CD4-positive, alpha-beta T cell treated with Interleukin-6 at 100 ng/mL for 8 hours (primary cell): ENCODE results near the gene PRKG1.

Source experiments
- DNase-seq: peaks from one replicate; pipeline ENCODE4 v3.0.0-alpha.2; 2020; ENCODE audit warnings: mixed read lengths, low spot score

Gene PRKG1

DNA sequence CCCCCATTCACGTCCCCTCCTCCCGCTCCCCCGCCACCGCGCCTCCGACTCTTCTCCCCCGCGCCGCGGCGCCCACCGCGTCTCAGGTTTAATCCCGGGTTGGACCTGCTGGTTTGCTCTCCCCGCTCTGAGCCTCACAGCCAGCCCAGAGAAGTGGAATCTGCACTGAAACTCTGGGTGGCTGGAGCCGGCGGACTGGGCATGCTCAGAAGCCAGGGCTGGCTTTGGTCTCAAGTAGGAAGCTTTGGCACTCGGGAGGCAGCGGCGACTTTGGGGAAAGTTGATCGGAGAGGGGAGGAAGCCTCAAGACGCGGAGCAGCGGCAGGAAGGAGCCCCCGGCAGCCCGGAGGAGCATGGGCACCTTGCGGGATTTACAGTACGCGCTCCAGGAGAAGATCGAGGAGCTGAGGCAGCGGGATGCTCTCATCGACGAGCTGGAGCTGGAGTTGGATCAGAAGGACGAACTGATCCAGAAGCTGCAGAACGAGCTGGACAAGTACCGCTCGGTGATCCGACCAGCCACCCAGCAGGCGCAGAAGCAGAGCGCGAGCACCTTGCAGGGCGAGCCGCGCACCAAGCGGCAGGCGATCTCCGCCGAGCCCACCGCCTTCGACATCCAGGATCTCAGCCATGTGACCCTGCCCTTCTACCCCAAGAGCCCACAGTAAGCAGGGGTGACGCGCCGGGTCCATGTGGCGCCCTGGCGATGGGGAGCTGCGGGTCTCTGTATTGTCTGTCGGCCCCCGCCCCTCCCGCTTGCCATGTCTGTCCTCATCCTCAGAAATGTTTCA is at the start of gene PRKG1:
PRKG1 (plus strand) TSS at position 250 of the 791 bp plus-strand sequence.
- DNase-seq = no peak

- DNase-seq = no peak
These were observed 45.9 kb upstream of the PRKG1 start for GRCh38 chr10:51028420-51028819.

- no peak for DNase-seq
These were observed 45.1 kb upstream of the PRKG1 start for GRCh38 chr10:51029172-51029641.

DNA sequence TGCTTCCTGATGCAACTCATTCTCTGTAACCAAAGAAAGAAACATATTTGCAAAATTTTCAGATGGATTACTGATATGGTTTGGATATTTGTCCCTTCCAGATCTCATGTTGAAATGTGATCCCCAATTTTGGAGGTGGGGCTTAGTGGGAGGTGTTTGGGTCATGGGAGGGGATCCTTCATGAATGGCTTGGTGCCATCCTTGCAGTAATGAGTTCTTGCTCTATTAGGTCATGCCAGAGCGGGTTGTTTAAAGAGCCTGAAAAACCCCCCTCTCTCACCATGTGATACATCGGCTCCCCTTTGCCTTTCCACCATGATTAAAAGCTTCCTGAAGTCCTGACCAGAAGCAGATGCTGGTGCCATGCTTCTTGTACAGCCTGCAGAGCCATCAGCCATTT is 43.8 kb upstream of the PRKG1 start:
- no peak for DNase-seq

- DNase-seq = no peak
These were observed 42.3 kb upstream of the PRKG1 start for GRCh38 chr10:51031950-51032349.

DNA sequence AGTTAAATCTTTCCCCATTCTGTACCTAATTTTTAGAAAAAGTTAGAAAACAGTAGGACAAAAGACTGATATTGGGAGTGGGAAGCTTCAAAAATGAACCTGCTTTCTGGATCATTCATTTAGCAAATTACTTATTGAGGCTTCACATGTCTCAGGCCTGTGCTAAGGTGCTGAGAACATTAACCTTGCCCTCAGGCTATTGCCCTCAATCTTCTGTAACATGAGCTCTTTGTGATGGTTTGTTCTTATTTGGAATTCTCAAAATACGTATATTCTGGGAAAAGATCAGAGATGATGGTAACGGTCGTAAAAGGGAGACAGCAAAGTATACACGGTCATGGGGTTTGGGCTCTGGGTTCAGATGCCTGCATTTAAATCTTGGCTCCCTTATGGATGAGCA is 39.5 kb upstream of the PRKG1 start:
- DNase-seq = no peak

GRCh38 chr10:51035344-51035743 is 38.9 kb upstream of the PRKG1 start:
- DNase-seq = no peak

DNA sequence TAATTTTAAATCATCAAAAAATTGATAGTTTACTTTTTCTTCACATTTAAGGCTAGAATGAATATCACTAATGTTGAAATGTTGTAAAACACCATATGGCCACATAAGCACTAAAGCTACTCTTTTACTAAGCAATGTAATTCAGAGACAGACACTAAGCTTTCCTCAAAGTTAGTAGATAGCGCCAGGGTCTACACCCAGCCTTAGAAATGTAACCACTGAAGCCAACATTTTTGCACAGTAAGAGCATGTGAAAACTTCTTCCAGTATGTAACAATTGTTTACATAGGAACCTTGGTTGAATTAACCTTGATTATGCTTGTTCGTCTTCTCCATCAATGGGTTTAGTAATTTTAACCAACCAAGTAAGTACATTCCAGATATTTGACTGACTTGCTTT is 28.4 kb upstream of the PRKG1 start:
- DNase-seq = no peak

GRCh38 chr10:51046654-51047053 is 27.6 kb upstream of the PRKG1 start:
- no peak for DNase-seq

GRCh38 chr10:51047857-51048256 is 26.4 kb upstream of the PRKG1 start:
- no peak for DNase-seq

DNA sequence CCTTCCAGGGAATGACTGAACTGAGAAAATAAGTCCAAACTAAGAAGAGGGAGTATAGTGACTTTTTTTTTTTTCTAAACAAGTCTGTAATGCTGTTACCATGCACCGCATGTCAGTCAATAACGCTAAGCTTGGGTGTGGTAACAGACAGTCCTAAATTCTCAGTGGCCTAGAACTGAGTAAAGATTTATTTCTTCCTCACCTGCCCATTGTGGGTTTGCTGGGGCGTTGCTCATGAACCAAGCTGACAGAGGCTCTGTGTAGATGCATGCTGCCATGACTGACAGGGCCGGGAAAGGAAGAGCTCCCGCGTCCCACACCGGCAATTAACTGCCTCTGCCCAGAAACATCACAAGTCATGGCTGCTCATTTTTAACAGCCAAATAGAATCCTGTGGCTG is 25.5 kb upstream of the PRKG1 start:
- no peak for DNase-seq

GRCh38 chr10:51052163-51052562 is 22.1 kb upstream of the PRKG1 start:
- no peak for DNase-seq

- DNase-seq = no peak
These were observed 16.4 kb upstream of the PRKG1 start for GRCh38 chr10:51057925-51058324.

GRCh38 chr10:51063166-51063565 is 11.1 kb upstream of the PRKG1 start:
- no peak for DNase-seq

DNA sequence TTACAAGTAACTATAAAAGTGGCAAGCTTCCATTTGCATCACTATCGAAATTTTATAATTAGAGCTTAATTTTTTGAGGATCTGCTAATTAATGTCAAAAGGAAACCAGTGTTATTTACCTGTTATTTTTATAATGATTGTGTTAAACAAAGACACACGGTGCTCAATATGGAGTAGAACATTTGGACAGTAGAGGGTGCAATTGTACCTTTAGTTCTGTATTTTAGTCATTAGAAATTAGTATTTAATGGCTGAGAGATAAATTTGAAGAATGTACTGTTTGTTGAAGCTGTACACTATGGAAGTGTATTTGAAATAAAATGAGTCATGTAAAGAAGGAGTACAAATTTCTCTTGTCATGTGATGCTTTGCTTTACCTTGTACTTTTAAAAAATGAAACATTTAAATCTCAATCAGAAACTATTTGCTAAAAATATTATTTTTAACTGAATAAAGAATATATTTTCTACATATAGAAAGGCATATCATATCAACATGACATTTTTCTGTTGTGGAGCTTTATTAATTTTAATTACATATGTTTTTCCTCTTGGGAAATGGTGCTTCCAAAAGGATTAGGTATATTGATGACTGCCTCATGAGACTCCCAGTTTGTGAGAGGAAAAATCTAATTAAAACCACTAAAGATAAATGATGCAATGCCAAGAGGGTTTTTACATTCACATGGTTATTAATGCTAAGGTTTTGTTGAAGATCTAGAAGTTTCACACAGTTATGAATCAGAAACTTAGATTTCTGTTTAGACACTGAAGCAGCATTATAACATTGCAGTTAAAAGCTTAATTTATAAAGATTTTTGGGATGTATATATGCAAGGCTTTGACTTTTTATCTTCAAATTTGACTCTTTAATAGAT is 10.4 kb upstream of the PRKG1 start:
- DNase-seq = no peak

DNA sequence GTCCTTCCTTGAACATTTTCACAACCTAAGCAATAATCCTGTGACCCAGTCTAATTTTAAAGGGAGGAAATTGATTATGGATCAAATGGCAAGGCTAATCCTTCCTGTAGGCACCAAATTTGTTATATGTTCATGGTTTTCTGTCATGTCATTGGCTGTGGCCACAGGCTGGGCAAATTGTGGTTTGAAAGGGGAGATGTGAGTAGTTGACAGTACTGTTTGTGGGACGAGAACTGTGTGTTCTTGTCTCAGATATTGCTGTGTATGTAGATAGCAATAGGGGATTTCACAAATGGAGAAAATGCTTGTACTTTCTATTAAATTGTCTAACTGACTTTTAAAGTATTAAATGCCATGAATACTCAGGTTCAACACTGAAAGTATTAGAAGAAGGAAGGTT is 8.1 kb upstream of the PRKG1 start:
- DNase-seq = no peak

DNA sequence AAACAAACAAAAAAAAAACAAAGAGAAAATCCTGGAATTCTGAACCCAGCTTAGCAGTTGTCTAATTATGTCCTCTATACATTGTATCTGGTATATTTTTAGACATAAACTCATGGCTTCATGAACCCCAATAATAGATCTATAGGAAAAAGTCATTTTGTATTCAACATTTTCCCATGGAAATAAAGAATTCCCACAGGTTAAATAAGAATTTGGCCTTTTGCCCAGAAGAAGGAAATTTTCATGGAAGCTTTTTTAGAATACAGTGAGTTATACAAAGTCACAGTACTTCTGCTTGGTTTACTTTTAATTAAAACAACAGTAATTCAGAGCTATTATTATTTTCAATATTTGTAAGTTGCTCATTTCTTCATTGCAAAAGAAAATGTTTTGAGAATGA is 2.1 kb upstream of the PRKG1 start:
- DNase-seq = no peak

DNA sequence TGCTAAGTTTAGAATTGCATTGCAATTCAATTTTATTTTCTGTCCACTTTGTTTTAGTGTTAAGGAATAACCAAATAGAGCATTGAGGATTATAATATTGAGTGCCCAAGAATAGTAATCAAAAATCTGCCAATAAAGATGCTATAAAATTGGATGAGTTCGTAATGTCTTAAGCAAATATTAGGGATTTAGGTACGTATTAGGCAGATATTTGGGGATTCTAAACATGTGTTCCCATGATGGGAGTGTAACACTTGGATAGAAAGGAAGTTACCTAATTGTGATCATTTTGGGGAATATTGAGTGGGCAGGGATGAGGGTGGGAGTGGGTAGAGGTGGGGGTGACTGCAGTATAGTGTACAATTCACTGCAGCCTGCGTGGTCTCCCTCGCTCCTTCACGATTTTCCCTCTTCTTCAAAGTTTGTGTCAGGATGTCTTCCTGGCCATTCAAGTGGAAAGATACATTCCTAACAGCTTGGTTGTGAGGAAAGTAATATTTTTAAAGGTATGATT is 1.3 kb upstream of the PRKG1 start:
- no peak for DNase-seq

GRCh38 chr10:51073453-51074237 is 642 bp upstream of the PRKG1 start:
- DNase-seq = no peak

GRCh38 chr10:51075043-51075872 is 971 bp downstream of the PRKG1 start:
- DNase-seq = no peak

DNA sequence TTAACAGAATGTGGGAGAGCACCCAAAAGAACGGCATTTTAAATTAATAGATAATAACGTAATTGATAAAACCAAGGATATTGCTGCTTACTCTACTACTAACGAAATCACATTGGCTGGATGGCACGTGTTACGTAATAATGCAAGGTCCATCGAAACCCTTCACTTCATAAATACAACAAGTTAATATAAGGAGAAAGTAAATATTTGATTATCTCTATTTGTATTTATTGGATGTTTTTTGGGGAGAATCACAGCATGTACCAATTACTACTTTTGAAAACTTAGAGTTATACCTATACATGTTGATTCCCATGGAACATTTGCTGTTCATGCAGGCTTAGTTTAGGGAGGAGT is 1.6 kb downstream of the PRKG1 start:
- DNase-seq = no peak
